Stomach smooth muscle (tissue), 2 donors: ENCODE results near the gene PURB.
A peak's percentile ranks its signal among the peaks of the same experiment; 100 is the strongest.
"Not testable (repeated sequence)": the region's sequence is repeated elsewhere in the genome, so short reads cannot be mapped to it uniquely, and the experiment has no call there.

Experiments used
- H3K27ac ChIP-seq: one replicate; pipeline ENCODE4 v1.7.0; 2013; ENCODE audit warnings: mild to moderate bottlenecking, low read length, inconsistent platforms
- H3K27me3 ChIP-seq, 2 donors: one replicate each; pipeline ENCODE4 v1.7.0; 2013; ENCODE audit warnings: low read length in 2 of 2; ENCODE audit not compliant: insufficient read depth in 2 of 2, control insufficient read depth in 1 of 2
- H3K36me3 ChIP-seq, 2 donors: one replicate each; pipeline ENCODE4 v1.7.0; 2013; ENCODE audit warnings: low read length in 2 of 2; ENCODE audit not compliant: control insufficient read depth in 2 of 2, insufficient read depth in 2 of 2
- H3K4me1 ChIP-seq: one replicate; pipeline ENCODE4 v1.7.0; 2013; ENCODE audit warnings: low read length; ENCODE audit not compliant: control insufficient read depth, insufficient read depth
- H3K4me3 ChIP-seq, 2 donors: one replicate each; pipeline ENCODE4 v1.7.0; 2013; ENCODE audit warnings: low read length in 2 of 2
- H3K9ac ChIP-seq, 2 donors: one replicate each; pipeline ENCODE4 v1.7.0; 2013; ENCODE audit warnings: low read length in 2 of 2, mild to moderate bottlenecking in 1 of 2
- H3K9me3 ChIP-seq, 2 donors: one replicate each; pipeline ENCODE4 v1.7.0; 2013; ENCODE audit warnings: low read length in 2 of 2; ENCODE audit not compliant: control insufficient read depth in 2 of 2
- donor health status: healthy.
- donor health status: Pancreatic carcinoma.

The PURB gene

GRCh38 chr7:44876393-44876792 lies 8.9 kb downstream of the PURB start:
- Histone ChIP-seq H3K9me3 (no peaks in the 10 kb centered on the region), H3K4me3 (no peak overlapping the region), H3K9ac (no peak overlapping the region), H3K4me1 (peaks cover 8% of the 10 kb centered on the region), H3K27ac (no peak overlapping the region), H3K36me3 (peaks cover 0 to 3% of the 10 kb centered on the region in 2 donors), H3K27me3 (no peaks in the 10 kb centered on the region)

- Histone ChIP-seq H3K4me3 (no peak overlapping the region), H3K9ac (no peak overlapping the region), H3K27ac (no peak overlapping the region), H3K9me3 (no peaks in the 10 kb centered on the region), H3K27me3 (no peaks in the 10 kb centered on the region), H3K4me1 (no peaks in the 10 kb centered on the region), H3K36me3 (no peaks in the 10 kb centered on the region)
These were observed 10.1 kb downstream of the PURB start for GRCh38 chr7:44875241-44875640.

GRCh38 chr7:44872787-44873186 lies 12.5 kb downstream of the PURB start:
- Histone ChIP-seq H3K27ac (no peak overlapping the region), H3K9ac (no peak overlapping the region), H3K4me3 (no peak overlapping the region), H3K4me1 (no peaks in the 10 kb centered on the region), H3K9me3 (no peaks in the 10 kb centered on the region), H3K36me3 (no peaks in the 10 kb centered on the region), H3K27me3 (no peaks in the 10 kb centered on the region)

DNA sequence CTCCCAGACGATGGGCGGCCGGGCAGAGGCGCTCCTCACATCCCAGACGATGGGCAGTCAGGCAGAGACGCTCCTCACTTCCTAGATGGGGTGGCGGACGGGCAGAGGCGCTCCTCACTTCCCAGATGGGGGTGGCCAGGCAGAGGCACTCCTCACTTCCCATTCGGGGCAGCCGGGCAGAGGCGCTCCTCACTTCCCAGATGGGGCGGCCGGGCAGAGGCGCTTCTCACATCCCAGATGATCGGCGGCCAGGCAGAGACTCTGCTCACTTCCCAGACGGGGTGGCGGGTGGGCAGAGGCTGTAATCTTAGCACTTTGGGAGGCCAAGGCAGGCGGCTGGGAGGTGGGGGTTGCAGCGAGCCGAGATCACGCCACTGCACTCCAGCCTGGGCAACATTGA lies 13.4 kb downstream of the PURB start:
- not testable (repeated sequence) for H3K36me3 ChIP-seq, H3K9me3 ChIP-seq, H3K9ac ChIP-seq, H3K27ac ChIP-seq, H3K4me1 ChIP-seq, H3K4me3 ChIP-seq, H3K27me3 ChIP-seq

GRCh38 chr7:44870780-44871179 lies 14.6 kb downstream of the PURB start:
- H3K9me3 ChIP-seq, H3K36me3 ChIP-seq, H3K4me3 ChIP-seq, H3K4me1 ChIP-seq, H3K27ac ChIP-seq, H3K9ac ChIP-seq, H3K27me3 ChIP-seq: not testable (repeated sequence)

GRCh38 chr7:44870336-44870735 lies 15.0 kb downstream of the PURB start:
- not testable (repeated sequence) for H3K27me3 ChIP-seq, H3K4me3 ChIP-seq, H3K9ac ChIP-seq, H3K4me1 ChIP-seq, H3K27ac ChIP-seq, H3K36me3 ChIP-seq, H3K9me3 ChIP-seq

GRCh38 chr7:44867073-44867995 lies 18.0 kb downstream of the PURB start:
- no peaks in the 10 kb centered on the region for H3K4me1 ChIP-seq
- no peaks in the 10 kb centered on the region for H3K36me3 ChIP-seq
- H3K9me3 ChIP-seq, result no peaks in the 10 kb centered on the region
- H3K9ac ChIP-seq, result peak overlapping the region in 1 of 2 donors; percentile 1
- no peak overlapping the region for H3K27ac ChIP-seq
- H3K27me3 ChIP-seq, result no peaks in the 10 kb centered on the region
- H3K4me3 ChIP-seq, result no peak overlapping the region

DNA sequence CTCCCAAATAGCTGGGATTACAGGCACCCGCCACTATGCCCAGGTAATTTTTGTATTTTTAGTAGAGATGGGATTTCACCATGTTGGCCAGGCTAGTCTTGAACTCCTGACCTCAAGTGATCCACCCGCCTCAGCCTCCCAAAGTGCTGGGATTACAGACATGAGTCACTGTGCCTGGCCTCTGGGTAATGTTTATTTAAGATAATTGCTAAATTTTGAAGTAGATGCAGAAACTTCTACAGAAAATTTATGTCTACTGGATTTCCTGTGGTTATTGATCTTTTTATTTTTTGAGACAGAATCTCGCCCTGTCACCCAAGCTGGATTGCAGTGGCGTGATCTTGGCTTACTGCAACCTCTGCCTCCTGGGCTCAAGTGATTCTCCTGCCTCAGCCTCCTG lies 23.4 kb downstream of the PURB start:
- not testable (repeated sequence) for H3K36me3 ChIP-seq

GRCh38 chr7:44858161-44858560 lies 27.2 kb downstream of the PURB start:
- H3K9me3 ChIP-seq, result no peaks in the 10 kb centered on the region
- no peaks in the 10 kb centered on the region for H3K4me1 ChIP-seq
- no peak overlapping the region for H3K9ac ChIP-seq
- H3K27me3 ChIP-seq, result no peaks in the 10 kb centered on the region
- H3K36me3 ChIP-seq, result no peaks in the 10 kb centered on the region
- no peak overlapping the region for H3K27ac ChIP-seq
- no peak overlapping the region for H3K4me3 ChIP-seq

More for the DNA sequence above, 23.4 kb downstream of the PURB start:
- not testable (repeated sequence) for H3K4me1 ChIP-seq, H3K4me3 ChIP-seq, H3K9me3 ChIP-seq, H3K27ac ChIP-seq, H3K9ac ChIP-seq, H3K27me3 ChIP-seq

DNA sequence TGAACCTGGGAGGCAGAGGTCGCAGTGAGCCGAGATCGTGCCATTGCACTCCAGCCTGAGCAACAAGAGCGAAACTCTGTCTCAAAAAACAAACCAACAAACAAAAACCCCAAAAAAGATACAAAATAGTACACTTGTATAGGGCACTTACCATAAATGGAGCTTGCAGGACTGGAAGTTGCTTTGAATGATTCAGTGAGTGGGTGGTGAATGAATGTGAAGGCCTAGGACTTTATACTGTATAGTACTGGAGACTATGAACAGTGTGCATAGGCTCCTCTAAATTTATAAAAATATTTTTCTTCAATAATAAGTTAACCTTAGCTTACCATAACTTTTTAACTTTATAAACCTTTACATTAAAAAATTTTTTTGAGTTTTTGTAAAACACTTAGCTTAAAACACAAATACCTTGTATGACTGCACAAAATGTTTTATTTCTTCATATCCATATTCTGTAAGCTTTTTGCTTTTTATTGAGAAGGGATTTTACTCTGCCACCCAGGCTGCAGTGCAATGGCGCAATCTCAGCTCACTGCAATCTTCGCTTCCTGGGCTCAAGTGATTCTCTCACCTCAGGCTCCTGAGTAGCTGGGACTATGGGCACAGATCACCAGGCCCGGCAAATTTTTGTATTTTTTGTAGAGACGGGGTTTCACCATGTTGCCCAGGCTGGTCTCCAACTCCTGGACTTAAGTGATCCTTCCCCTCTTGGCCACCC lies 30.5 kb downstream of the PURB start:
- Histone ChIP-seq H3K36me3 (no peaks in the 10 kb centered on the region), H3K4me1 (no peaks in the 10 kb centered on the region), H3K27me3 (no peaks in the 10 kb centered on the region), H3K9ac (no peak overlapping the region), H3K9me3 (no peaks in the 10 kb centered on the region), H3K4me3 (no peak overlapping the region), H3K27ac (no peak overlapping the region)

DNA sequence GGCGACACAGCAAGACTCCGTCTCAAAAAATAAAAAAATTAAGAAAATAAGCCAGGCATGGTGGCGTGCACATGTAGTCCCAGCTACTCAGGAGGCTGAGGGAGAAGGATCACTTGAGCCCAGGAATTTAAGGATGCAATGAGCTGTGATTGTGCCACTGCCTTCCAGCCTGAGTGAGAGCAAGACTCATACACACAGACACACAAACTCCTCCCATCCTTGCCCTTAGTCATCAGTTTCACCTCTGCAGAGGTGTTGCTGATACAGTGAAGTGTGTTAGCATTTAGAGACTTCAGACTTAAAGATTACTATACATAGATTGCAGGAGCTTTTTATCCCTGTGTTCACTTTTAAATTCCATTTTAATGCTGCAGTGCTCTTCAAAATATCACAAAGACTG lies 31.9 kb downstream of the PURB start:
- Histone ChIP-seq H3K9me3 (no peaks in the 10 kb centered on the region), H3K4me3 (no peak overlapping the region)

More for the DNA sequence above, 31.9 kb downstream of the PURB start:
- no peaks in the 10 kb centered on the region for H3K27me3 ChIP-seq
- H3K4me1 ChIP-seq, result peaks cover 4% of the 10 kb centered on the region
- H3K27ac ChIP-seq, result no peak overlapping the region
- no peaks in the 10 kb centered on the region for H3K36me3 ChIP-seq
- H3K9ac ChIP-seq, result no peak overlapping the region
